GM21619 (cell line): ENCODE results near the gene NDUFC2.
A peak's percentile ranks its signal among the peaks of the same experiment; 100 is the strongest.
"Not testable (repeated sequence)": the region's sequence is repeated elsewhere in the genome, so short reads cannot be mapped to it uniquely, and the experiment has no call there.

ENCODE experiments used
- ATAC-seq: cut with Tn5 transposase; IDR thresholded peaks from one replicate; pipeline ENCODE4 v1.9.1; 2021; ENCODE audit not compliant: unreplicated experiment

The NDUFC2 gene

DNA sequence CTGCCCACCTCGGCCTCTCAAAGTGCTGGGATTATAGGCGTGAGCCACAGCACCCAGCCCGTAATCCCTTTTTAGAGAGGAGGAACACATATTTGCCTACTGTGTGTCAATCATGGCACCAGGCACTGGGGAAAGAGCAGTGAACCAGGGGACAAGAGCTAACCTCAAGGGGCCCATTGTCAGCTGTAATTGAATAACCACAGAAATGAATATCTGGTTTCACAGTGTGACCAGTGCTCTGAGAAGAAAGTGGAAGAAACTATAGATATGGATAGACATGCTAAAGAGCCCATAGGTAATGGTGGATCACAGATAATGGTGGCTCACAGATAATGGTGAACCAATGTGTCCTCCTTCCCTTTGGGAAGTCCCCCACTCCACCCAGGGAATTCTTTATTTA lies 48.0 kb downstream of the NDUFC2 start:
- peak; percentile 87 for ATAC-seq

GRCh38 chr11:78030429-78031325 lies 49.0 kb downstream of the NDUFC2 start:
- no peak for ATAC-seq

DNA sequence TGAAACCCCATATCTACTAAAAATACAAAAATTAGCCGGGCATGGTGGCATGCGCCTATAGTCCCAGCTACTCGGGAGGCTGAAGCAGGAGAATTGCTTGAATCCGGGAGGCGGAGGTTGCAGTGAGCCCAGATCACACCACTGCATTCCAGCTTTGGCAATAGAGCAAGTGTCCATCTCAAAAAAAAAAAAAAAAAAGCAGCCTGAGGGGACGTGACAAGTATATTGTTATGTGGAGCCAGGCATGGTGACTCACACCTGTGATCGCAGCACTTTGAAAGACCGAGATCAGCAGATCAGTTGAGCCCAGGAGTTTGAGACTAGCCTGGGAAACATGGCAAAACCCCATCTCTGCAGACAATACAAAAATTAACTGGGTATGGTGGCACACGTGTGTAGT lies 51.2 kb downstream of the NDUFC2 start:
- ATAC-seq, result not testable (repeated sequence)

- ATAC-seq, result no peak
These were observed 51.9 kb downstream of the NDUFC2 start for GRCh38 chr11:78027759-78028158.

DNA sequence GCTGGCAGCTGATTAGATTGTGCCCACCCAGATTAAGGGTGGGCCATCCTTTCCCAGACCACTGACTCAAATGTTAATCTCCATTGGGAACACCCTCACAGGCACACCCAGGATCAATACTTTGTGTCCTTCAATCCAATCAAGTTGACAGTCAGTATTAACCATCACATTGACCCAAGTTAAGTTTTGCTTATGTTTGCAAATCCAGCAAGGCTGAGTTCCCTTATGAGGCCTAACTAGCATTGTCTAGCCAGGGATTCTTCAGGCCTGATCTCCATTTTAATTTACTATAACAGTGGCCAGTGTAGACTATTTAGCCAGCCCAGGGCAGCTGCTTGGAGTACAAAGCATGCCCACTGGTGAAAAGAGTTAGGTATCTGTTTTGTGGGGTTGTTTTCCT lies 54.3 kb downstream of the NDUFC2 start:
- ATAC-seq, result no peak

DNA sequence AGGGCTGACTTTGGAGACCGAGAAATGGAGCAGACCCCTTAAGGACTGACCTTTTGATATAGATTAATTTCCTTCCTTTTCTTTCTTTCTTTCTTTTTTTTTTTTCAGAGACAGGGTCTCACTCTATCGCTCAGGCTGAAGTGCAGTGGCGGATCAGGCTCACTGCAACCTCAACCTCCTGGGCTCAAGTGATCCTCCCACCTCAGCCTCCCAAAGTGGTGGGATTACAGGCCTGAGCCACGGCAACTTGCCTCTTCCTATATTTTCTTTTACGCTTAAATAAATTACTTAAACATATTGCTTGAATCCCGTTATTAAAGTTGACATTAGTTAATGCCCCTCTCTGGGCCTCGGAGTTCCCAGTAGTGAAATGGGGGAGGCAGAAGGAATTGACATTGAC lies 56.2 kb downstream of the NDUFC2 start:
- no peak for ATAC-seq

GRCh38 chr11:78022397-78023396 lies 57.0 kb downstream of the NDUFC2 start, which contains the start of gene KCTD14:
Gene KCTD14 (minus strand): TSS chr11:78023276. CDS start chr11:78023249, 27 bp downstream.
- no peak for ATAC-seq

GRCh38 chr11:78021611-78022010 lies 58.1 kb downstream of the NDUFC2 start:
- no peak for ATAC-seq

DNA sequence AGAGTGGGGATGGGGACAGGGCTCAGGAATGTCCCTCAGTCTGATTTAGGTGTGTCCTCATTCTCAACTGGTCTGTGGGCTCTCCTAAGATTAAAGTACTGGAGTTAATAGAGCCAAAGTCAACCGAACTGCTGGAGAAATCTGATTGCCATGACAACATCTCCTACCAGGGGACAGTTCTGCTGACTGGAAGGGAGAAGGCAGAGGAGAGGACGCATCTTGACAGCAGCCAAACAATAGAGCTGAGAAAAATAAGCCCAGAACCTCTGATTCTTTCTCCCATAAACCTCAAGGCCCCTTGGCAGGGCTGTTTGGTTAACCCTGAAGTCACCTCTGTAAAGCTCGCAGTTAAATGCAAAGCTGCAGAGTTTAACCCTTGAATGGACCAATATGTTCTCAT lies 59.4 kb downstream of the NDUFC2 start:
- no peak for ATAC-seq

DNA sequence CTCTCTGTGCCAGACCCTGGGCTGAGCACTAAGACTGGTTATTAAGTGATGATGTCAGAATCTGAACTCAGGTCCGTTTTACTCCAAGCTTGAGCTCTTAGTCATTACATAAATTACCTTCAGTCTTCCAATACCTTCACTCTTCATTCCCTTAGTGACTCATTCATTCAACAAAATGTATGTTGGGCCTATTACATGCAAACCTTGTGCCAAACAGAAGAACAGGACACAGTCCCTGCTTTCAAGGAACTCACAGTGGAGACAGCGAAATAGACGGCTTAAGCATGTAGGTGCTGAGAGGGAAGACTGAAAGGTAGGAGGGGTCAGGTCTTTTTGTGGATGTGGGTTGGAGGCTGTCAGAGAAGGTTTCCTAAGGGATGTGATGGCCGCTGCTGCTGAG lies 59.9 kb downstream of the NDUFC2 start:
- no peak for ATAC-seq
